ENCODE measurements around the gene ANO9. TPM values are rescaled to one million over a fixed set of nuclear protein-coding genes. Genes with fewer than 3 reads are reported as not detected.
A peak's percentile ranks its signal among the peaks of the same experiment; 100 is the strongest.

The ANO9 gene
- total and polyA plus RNA-seq, 11 donors = 0.07 to 3.1 (median 0.21) TPM; not detected in 6

DNA sequence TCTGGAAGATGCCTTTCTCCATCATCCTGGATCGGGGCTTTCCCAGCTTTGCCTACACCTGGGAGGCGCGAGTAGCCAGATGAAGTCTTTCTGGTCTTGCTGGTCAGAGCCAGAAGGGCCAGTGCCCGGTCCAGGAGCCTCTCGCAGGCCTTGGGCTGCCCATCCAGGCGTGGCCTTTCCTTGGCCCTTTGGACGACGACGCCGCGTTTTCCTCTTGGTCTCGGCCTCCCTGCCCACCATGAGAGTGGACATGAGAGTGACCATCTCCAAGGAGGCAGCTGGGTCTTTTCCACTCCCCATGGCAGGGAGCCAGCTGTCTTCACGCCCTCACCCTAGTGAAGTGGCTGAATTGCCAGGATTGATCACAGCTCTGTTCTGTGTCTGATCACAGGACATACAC is 11.8 kb upstream of the ANO9 start:
- WGBS, 4 donors = 80 to 87% (median 85%) methylated on average over 11 to 13 of the region's 13 CpGs
- intact Hi-C loops (cut with DNase I) = loop anchor here in 8 of 10 donors (5.0 to 10.0 kb wide), 5 partner anchors 46 to 249 kb away; partner anchors contain the start of genes RNH1 (in 4 of the 8), BET1L (in 3 of the 8) and RIC8A (in 3 of the 8)

DNA sequence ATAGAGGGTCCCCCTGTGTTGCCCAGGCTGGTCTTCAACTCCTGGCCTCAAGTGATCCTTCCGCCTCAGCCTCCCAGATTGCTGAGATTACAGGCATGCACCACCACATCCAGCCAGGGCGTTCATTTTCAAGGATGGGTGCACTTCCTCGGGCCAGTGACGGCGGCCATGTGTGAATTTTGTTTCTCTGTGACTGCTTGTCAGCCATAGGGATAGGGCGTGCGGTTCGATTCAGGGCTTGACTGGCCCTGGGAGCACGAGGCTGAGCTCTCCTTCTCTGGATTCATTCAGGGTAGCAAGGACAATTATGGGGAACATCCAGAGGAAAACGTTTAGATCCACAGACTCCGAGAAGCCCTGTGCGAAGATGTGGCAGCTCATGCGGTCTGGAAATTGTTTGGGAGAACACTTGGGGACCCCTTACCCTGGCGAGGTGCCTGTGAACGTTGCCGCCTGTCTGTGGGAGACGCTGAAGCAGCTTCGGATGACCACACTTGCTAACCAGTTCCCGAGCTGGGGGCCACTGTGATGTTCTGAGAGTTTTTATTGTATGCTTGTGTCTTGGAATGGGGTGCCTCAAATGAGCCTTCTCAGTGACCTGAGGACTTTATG is 11.2 kb upstream of the ANO9 start:
- peaks cover 0 to 26% (median 16%) of the 10 kb centered on the region in 9 donors for H3K36me3 ChIP-seq
- DNase-seq (peak in 1 of 5 donors; percentile 8), ATAC-seq (no peak)
- H3K4me1 ChIP-seq = peaks cover 0 to 44% (median 26%) of the 10 kb centered on the region in 12 donors
- H3K4me3 ChIP-seq = no peak overlapping the region
- no peaks in the 10 kb centered on the region for H3K9me3 ChIP-seq
- no peak overlapping the region for H3K27ac ChIP-seq
- intact Hi-C loops (cut with DNase I) = loop anchor here in 8 of 10 donors (5.0 to 10.0 kb wide), 5 partner anchors 46 to 248 kb away; partner anchors contain the start of genes RNH1 (in 4 of the 8), BET1L (in 3 of the 8) and RIC8A (in 3 of the 8)
- no peaks in the 10 kb centered on the region for H3K27me3 ChIP-seq
- WGBS, 4 donors = 87 to 93% (median 89%) methylated on average over 19 of the region's 19 CpGs
- TF ChIP-seq POLR2A (IDR thresholded peaks at IDR 0.05) = no peak
- TF ChIP-seq, protein P1, sequence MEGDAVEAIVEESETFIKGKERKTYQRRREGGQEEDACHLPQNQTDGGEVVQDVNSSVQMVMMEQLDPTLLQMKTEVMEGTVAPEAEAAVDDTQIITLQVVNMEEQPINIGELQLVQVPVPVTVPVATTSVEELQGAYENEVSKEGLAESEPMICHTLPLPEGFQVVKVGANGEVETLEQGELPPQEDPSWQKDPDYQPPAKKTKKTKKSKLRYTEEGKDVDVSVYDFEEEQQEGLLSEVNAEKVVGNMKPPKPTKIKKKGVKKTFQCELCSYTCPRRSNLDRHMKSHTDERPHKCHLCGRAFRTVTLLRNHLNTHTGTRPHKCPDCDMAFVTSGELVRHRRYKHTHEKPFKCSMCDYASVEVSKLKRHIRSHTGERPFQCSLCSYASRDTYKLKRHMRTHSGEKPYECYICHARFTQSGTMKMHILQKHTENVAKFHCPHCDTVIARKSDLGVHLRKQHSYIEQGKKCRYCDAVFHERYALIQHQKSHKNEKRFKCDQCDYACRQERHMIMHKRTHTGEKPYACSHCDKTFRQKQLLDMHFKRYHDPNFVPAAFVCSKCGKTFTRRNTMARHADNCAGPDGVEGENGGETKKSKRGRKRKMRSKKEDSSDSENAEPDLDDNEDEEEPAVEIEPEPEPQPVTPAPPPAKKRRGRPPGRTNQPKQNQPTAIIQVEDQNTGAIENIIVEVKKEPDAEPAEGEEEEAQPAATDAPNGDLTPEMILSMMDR (IDR thresholded peaks at IDR 0.05) = no peak

More for the DNA sequence above, 11.8 kb upstream of the ANO9 start:
- TF ChIP-seq POLR2A (IDR thresholded peaks at IDR 0.05) = no peak
- TF ChIP-seq, protein P1 (IDR thresholded peaks at IDR 0.05) = no peak
- H3K9me3 ChIP-seq = no peaks in the 10 kb centered on the region
- DNase-seq (peak in 2 of 5 donors; percentile 16 to 58), ATAC-seq (no peak)
- H3K27ac ChIP-seq = no peak overlapping the region
- peaks cover 0 to 26% (median 16%) of the 10 kb centered on the region in 9 donors for H3K36me3 ChIP-seq
- H3K4me1 ChIP-seq = peaks cover 0 to 41% (median 23%) of the 10 kb centered on the region in 12 donors
- no peak overlapping the region for H3K4me3 ChIP-seq
- H3K27me3 ChIP-seq = no peaks in the 10 kb centered on the region

DNA sequence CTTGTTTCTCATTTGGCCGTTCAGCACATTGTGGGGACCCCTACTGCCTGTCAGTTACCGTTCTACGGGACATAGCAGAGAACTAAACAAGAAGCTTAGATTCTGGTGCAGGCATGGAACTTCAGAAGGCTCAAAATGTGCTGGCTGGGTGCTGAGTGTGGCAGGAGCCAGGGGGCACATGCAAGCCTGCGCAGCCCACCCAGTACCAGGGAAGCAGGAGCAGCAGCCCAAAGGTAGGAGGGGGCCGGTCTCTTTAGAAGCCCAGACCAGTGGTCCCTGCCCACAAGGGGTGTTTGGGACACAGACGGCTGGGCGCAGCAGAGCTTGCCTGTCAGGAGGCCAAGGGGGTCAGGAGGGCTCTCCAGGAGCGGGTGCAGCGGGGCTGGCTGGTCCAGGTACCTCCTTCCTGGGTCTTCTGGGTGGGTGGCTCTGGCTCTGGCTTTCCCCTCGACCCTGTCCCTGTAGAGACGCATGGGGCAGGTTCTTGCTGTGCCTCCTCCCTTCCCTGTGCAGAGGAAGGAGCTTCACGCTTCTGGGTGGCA is 10.5 kb upstream of the ANO9 start:
- ATAC-seq = no peak
- intact Hi-C loops (cut with DNase I) = loop anchor here in 8 of 10 donors (5.0 to 10.0 kb wide), 5 partner anchors 45 to 247 kb away; partner anchors contain the start of genes RNH1 (in 4 of the 8), BET1L (in 3 of the 8) and RIC8A (in 3 of the 8)

More for the DNA sequence above, 10.5 kb upstream of the ANO9 start:
- DNase-seq = no peak
- TF ChIP-seq POLR2A (IDR thresholded peaks at IDR 0.05) = no peak
- TF ChIP-seq, protein P1 (IDR thresholded peaks at IDR 0.05) = no peak
- Histone ChIP-seq H3K4me3 (no peak overlapping the region), H3K36me3 (peaks cover 0 to 23% (median 16%) of the 10 kb centered on the region in 9 donors), H3K27me3 (no peaks in the 10 kb centered on the region), H3K27ac (no peak overlapping the region), H3K9me3 (no peaks in the 10 kb centered on the region), H3K4me1 (peaks cover 0 to 49% (median 27%) of the 10 kb centered on the region in 12 donors)
- WGBS, 4 donors = 83 to 93% (median 88%) methylated on average over 12 of the region's 12 CpGs

All from heart left ventricle (tissue), 16 donors.